Left lobe of liver (tissue), 2 donors: ENCODE data around the gene ARMH3. TPM values are rescaled to one million over a fixed set of nuclear protein-coding genes. Genes with fewer than 3 reads are reported as not detected.

Experiments used
- ATAC-seq: fragments of 200-7000 bp; cut with Tn5 transposase; one replicate; pipeline ENCODE4 v1.9.1; 2020; ENCODE audit warnings: mild to moderate bottlenecking, moderate library complexity
- DNase-seq: peaks from one replicate; pipeline ENCODE4 v3.0.0-alpha.2; 2020; ENCODE audit warnings: low spot score
- total RNA-seq: library from RNA; stranded (reverse); gene quantifications from one replicate; pipeline ENCODE4 v1.2.1, GENCODE V29; 2021
- donor health status: DM: no; HTN: no; CAD: no; lungs with moderate emphysema.
- donor health status: DM: no; HTN: yes; CAD: no.

ARMH3 gene
- total RNA-seq, 1 donor from 2014 or later, result 13.6 TPM

GRCh38 chr10:101838416-101838970, 217.5 kb downstream of the ARMH3 start:
- DNase-seq, result no peak
- no peak for ATAC-seq

DNA sequence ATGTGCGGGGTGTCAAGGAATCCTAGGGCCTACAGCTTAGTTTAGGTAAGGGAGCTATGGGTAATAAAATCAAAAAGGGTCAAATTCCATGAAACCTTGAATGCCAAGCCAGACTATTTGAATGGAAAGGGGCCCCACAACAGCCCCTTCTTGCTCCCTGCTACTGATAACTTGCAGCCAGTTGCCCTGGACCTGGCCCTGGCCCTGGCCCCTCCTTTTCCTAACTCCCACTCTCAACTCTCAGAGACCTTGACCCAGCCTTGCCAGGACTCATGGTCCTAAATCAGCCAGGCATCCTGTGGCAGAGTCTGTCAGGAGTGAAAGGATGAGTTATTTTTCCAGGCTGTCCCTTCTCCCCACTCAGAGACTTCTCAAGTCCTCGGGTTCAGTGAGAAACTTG, 218.2 kb downstream of the ARMH3 start:
- no peak for ATAC-seq
- no peak for DNase-seq

DNA sequence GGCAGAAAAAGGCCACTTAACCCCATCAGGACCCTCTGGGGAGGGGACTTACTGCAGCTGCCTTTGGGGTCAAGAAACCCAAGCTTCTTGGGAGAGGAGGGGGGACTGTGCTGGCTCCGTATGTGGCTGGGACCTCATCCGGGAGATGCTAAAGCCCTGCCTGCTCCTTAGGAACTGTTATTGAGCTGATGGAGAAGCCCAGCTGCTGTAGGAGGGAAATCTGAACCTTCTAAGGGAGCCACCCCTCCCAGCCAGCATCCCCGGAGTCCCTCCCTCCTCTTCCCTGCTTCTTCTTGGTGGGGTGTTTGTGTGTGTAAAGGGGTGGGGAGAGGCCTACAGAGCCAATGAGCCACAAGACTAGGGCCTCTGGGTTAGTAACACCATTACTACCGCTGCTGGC, 220.6 kb downstream of the ARMH3 start:
- ATAC-seq (no peak), DNase-seq (no peak)

DNA sequence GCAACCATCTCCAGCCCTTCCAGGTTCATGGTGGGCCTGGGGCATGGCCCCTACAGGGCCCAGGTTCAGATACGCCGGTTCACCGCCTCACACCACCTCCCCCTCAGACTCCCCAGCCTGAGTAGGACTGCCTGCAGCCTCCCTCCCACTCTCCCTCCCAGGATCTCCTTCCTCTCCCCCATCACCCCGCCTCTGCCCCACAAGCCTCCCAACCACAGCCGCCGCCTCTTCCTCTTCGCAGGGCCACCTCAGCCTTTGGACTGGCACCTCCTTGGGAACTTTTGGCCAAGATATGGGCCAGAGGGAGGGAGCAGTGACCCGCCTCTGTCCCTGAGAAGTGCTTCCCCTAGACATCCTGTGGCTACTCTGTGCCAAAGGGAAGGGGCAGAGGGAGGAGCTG, 221.6 kb downstream of the ARMH3 start:
- no peak for ATAC-seq
- DNase-seq, result no peak

DNA sequence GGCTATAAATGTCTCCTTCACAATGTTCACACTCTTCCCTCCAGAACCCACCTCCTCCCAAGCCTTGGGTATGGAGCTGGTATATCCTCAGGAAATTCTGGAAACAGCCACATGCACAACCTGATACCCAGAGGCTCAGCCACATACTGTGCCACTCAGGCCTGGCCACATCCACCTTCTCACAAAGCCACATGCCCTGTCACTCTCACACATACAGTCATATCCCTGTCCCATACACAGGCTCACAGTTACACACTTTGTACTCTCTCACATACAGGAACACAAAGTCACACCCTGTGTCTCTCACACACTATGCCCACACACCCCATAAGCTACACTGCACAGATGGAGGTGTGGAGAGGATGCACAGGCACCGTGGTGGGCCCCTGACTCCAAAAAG, 222.5 kb downstream of the ARMH3 start:
- ATAC-seq (no peak), DNase-seq (no peak)

GRCh38 chr10:101832325-101832771, 223.6 kb downstream of the ARMH3 start:
- no peak for ATAC-seq
- no peak for DNase-seq

- no peak for ATAC-seq
- no peak for DNase-seq
Observed at GRCh38 chr10:101831169-101831811, 224.7 kb downstream of the ARMH3 start.

DNA sequence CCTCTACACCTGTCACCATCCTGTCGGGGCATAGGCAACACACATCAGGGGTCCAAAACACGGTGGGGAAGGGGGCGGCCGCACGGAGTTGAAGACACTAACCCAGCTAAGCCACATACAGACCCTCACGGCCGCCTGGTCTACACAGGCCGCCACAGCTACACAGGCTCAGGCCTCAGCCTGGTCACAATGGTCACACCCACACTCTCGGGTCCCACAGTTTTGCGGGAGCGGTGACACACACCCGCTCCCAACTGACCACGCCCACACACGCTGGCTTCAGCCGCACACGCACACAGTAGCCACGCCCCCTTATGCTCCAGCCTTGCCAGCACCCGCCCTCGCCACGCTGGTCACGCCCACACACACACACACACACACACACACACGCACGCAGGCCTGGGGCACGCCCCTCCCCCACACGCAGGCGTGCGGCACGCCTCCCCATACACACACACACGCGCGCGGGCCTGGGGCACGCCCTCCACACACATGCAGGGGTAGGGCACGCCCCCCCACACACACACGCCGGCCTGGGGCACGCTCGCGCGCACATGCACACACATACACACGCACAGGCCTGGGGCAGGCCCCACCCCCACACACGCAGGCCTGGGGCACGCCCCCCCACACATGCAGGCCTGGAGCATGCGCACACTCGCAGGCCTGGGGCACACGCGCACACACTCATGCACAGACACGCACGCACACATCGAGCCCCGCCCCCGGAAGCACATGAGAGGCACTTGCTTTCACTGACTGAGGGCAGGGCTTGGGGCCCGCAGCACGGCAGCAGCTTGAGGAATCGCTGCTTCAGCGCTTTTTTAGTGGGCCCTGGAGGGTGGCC, 225.4 kb downstream of the ARMH3 start:
- ATAC-seq, result peak; percentile 89
- peak; percentile 87 for DNase-seq

DNA sequence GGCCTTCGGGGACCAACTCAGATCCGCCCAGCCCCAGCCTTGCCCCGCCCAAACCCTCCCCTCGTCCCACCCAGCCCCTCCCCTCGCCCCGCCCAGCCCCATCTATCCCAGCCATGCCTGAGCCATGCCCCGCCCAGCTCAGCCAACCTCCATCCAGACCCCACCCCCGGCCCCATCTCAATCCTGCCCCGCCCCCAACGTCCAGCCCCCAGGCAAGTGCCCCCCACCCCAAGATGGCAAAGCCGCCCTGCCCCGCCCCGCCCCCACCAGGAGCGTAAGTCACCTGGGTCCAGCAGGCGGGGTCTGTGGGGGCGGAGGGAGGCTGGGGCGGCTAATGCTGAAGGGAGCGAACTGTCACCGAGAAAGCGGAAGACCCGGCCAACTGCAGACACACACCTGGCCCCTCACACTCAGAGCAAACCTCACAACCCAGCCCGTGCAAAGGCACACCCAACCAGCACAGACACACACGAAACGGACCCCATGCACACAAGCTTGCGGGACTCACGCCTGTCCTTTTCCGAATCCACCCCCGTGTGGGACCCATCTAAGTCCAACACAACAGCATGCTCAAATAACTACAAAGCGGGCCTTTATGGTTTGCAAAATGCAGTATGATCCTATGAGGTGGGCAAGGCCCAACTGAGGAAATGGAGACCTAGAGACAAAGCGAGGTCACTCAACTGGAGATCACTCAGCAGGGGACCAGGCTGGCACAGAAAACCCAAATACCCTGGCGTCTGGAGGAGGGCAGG, 226.2 kb downstream of the ARMH3 start:
- DNase-seq, result no peak
- ATAC-seq, result no peak

- ATAC-seq, result no peak
Observed at GRCh38 chr10:101828766-101829551, 227.0 kb downstream of the ARMH3 start.

GRCh38 chr10:101827919-101828600, 227.9 kb downstream of the ARMH3 start:
- DNase-seq (no peak), ATAC-seq (no peak)

More at GRCh38 chr10:101828766-101829551, 227.0 kb downstream of the ARMH3 start:
- no peak for DNase-seq

DNA sequence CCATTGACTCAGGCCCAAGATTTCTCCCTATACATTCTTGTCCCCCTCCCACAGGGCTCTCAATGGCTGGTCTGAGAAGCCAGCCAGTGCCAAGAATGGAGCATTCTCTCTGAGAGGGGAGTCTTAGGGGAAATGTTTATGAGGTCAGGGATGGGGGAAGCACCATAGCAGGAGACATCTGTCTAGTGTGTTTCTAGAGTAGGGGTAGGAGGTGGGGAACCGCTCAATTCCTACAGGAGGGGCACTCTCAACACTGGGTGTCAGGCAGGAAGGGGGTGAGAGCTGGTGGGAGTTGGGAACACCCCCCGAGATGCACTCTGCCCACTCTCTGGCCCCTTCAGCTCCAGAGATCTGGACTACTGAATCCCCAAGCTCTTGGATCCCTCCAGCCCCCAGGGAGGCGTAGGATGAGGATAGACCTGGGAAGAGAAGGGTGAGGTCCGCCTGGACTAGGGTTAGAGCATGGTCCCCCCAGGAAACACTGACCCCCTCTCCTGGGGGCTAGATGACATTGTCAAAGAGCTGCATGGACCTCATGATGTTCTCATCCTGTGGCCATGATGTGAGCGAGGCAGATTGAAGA, 229.0 kb downstream of the ARMH3 start:
- ATAC-seq, result no peak
- no peak for DNase-seq

GRCh38 chr10:101824736-101825135, 231.2 kb downstream of the ARMH3 start:
- no peak for DNase-seq
- ATAC-seq, result no peak

DNA sequence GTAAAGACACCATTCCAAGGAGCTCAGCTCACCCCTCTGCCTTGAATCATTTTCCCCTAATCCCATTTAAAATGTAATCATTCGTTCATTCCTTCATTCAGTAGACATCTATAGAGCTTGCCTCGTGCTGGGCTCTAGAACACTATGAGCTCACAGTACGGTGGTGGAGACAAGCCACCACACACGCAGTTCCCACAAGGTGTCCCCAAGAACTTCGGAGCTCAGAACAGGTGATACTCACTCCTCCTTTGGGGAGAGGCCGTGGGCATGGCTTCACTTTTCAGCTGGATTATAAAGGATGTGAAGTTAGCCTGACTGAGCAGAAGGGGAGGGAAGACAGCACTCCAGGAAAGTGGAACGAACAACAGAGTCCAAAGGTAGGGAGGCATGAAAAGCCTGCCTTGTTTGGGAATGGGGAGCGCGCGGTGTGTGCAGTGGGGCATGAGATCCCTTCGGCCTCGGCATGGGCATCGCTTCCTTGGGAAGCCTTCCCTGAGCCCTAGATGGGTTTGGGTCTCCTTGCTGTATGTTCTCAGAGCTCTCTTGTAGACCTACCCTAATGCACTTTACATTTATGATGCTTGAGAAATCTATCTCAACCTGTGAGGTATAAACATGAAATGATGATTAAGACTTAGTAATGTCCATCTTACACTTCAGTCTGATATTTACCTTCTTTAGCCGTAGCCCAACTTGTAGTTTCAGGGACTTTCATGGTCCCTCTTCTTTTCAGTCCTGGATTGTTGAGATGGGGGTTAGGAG, 236.9 kb downstream of the ARMH3 start:
- DNase-seq, result peak; percentile 55
- ATAC-seq, result peak; percentile 34

DNA sequence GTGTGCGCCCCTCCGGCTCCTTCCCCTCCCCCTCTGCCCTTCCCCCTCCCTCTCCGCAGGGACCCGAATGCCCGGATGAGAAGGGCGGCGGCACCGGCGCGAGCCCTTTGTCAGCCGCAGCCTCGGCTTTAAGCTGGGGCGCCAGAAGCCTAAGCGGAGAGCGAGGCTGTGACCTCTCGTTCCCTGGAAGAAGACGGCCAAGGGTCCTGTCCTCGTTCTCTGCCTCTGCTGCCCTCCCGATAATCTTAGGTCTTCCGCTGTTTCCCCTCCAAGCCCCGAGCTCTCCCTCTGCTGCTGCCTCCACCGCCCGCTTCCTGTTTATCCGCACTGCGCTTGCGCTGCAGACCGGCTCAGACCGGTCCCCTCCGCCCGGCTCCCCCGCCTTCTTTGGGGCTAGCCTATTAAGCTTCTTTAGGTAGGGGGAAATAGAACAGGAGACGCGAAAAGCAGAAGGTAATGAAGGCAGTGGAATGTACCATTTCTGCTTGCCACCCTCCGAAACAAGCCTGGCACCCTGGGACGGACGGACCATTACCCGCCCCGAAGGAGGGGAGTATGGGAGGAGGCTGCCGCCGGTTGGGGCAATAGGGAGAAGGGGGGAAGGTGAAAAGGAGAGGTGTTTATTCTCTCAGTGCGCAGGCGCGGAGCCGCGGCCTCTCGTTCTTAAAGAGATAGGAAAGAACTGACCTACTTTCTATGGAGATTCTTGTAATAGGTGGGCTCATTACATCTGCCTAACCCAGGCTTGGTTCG, 237.7 kb downstream of the ARMH3 start, which contains the start of gene OGA:
TSS of gene OGA (minus strand) at position 326 of the 753 bp plus-strand sequence. CDS start 422 bp downstream, outside the sequence.
- peak; percentile 90 for ATAC-seq
- DNase-seq, result peak; percentile 98

- ATAC-seq, result peak; percentile 4
- DNase-seq, result peak; percentile 72
Observed at GRCh38 chr10:101817337-101818118, 238.4 kb downstream of the ARMH3 start.

GRCh38 chr10:101816913-101817336, 239.0 kb downstream of the ARMH3 start:
- DNase-seq, result no peak

More at GRCh38 chr10:101816913-101817336, 239.0 kb downstream of the ARMH3 start:
- ATAC-seq, result no peak
